GM23338 (cell line): Measurements from ENCODE around the gene FFAR2. TPM values are rescaled to one million over a fixed set of nuclear protein-coding genes. Genes with fewer than 3 reads are reported as not detected.
A peak's percentile ranks its signal among the peaks of the same experiment; 100 is the strongest.
"Not testable (repeated sequence)": the region's sequence is repeated elsewhere in the genome, so short reads cannot be mapped to it uniquely, and the experiment has no call there.

Experiments used
- ATAC-seq: fragments of 200-7000 bp; cut with Tn5 transposase; 3 replicates; pipeline ENCODE4 v1.9.1; 2020
- DNase-seq: peaks from one replicate; pipeline ENCODE4 v3.0.0-alpha.2; 2015; ENCODE audit warnings: low spot score
- H2AFZ ChIP-seq: fragments of 200-600 bp; sonication (generic); 2 replicates; pipeline ENCODE4 v1.8.0; 2016; ENCODE audit warnings: antibody characterized with exemption, mild to moderate bottlenecking, moderate library complexity
- H3F3A ChIP-seq: fragments of 200-600 bp; sonication (generic); replicated peaks from 2 replicates; pipeline ENCODE4 v1.8.0; 2017; ENCODE audit warnings: antibody characterized with exemption, mixed run types, low read depth
- H3K27ac ChIP-seq: fragments of 200-600 bp; sonication (generic); 2 replicates; pipeline ENCODE4 v1.6.1; 2016; ENCODE audit warnings: low read depth
- H3K27me3 ChIP-seq: fragments of 200-600 bp; sonication (generic); 2 replicates; pipeline ENCODE4 v1.8.0; 2016; ENCODE audit warnings: mild to moderate bottlenecking, mixed run types, moderate library complexity; ENCODE audit not compliant: insufficient read depth
- H3K36me3 ChIP-seq: fragments of 200-600 bp; sonication (generic); 2 replicates; pipeline ENCODE4 v1.8.0; 2016; ENCODE audit warnings: mild to moderate bottlenecking; ENCODE audit not compliant: insufficient read depth
- H3K4me1 ChIP-seq: fragments of 200-600 bp; sonication (generic); 2 replicates; pipeline ENCODE4 v1.8.0; 2016; ENCODE audit warnings: mild to moderate bottlenecking, moderate library complexity; ENCODE audit not compliant: insufficient read depth
- H3K4me2 ChIP-seq: fragments of 200-600 bp; sonication (generic); 2 replicates; pipeline ENCODE4 v1.7.1; 2017; ENCODE audit warnings: mixed run types
- H3K4me3 ChIP-seq: fragments of 200-600 bp; sonication (generic); 2 replicates; pipeline ENCODE4 v1.6.1; 2016; ENCODE audit warnings: mixed run types
- H3K79me2 ChIP-seq: fragments of 200-600 bp; sonication (generic); replicated peaks from 2 replicates; pipeline ENCODE4 v1.8.0; 2017; ENCODE audit warnings: mild to moderate bottlenecking; ENCODE audit not compliant: insufficient read depth
- H3K9me2 ChIP-seq: fragments of 200-600 bp; sonication (generic); 2 replicates; pipeline ENCODE4 v1.8.0; 2017; ENCODE audit not compliant: insufficient read depth
- H4K20me1 ChIP-seq: fragments of 200-600 bp; sonication (generic); replicated peaks from 2 replicates; pipeline ENCODE4 v1.8.0; 2017; ENCODE audit warnings: mild to moderate bottlenecking; ENCODE audit not compliant: insufficient read depth
- H3K27ac Mint-ChIP-seq: 2 replicates; pipeline ENCODE4 v1.8.0; 2020; ENCODE audit warnings: inconsistent platforms, mild to moderate bottlenecking, moderate library complexity, mixed read lengths
- H3K27me3 Mint-ChIP-seq: 3 replicates; pipeline ENCODE4 v1.8.0; 2022; ENCODE audit warnings: low read depth, mild to moderate bottlenecking, moderate library complexity, mixed read lengths, inconsistent platforms; ENCODE audit not compliant: insufficient read depth, poor library complexity
- H3K36me3 Mint-ChIP-seq: 3 replicates; pipeline ENCODE4 v1.8.0; 2021; ENCODE audit warnings: low read depth, mild to moderate bottlenecking, inconsistent platforms, moderate library complexity, mixed read lengths
- H3K4me1 Mint-ChIP-seq: 3 replicates; pipeline ENCODE4 v1.8.0; 2020; ENCODE audit warnings: mild to moderate bottlenecking, inconsistent platforms, mixed read lengths
- H3K4me3 Mint-ChIP-seq: 3 replicates; pipeline ENCODE4 v1.8.0; 2021; ENCODE audit warnings: moderate library complexity, mild to moderate bottlenecking, inconsistent platforms, mixed read lengths
- H3K9me3 Mint-ChIP-seq: 3 replicates; pipeline ENCODE4 v1.8.0; 2020; ENCODE audit warnings: moderate library complexity, mild to moderate bottlenecking, inconsistent platforms, mixed read lengths
- CREB1 ChIP-seq: fragments of 250-450 bp; sonication (Bioruptor Pico); IDR thresholded peaks from 2 replicates; pipeline ENCODE4 v1.5.0; 2020; ENCODE audit warnings: low read depth, mild to moderate bottlenecking, moderate library complexity
- JUNB ChIP-seq: IDR thresholded peaks from one replicate; pipeline ENCODE4 v1.6.1; 2016; ENCODE audit warnings: antibody characterized with exemption; ENCODE audit not compliant: unreplicated experiment
- NANOG ChIP-seq: IDR thresholded peaks from 2 replicates; pipeline ENCODE4 v1.6.1; 2016; ENCODE audit warnings: antibody characterized with exemption, borderline replicate concordance
- ZNF331 ChIP-seq: fragments of 250-450 bp; sonication (Bioruptor Pico); IDR thresholded peaks from 2 replicates; pipeline ENCODE4 v1.5.0; 2020; ENCODE audit warnings: low read depth, mild to moderate bottlenecking, moderate library complexity
- polyA plus RNA-seq: library from polyadenylated mRNA; unstranded; fragments of >200 nt; fragmentation: Nextera tagmentation; extraction: Ambion mirVana; gene quantifications from 2 replicates; pipeline ENCODE4 v1.2.1, GENCODE V29; 2016
- total RNA-seq: library from RNA; depleted of rRNA; stranded (reverse); fragments of >200 nt; shearing (Covaris generic); gene quantifications from 2 replicates; pipeline ENCODE4 v1.2.3, GENCODE V29; 2014
- TF ChIP-seq, protein P1 (sequence below): fragments of 250-450 bp; sonication (Bioruptor Pico); IDR thresholded peaks from 2 replicates; pipeline ENCODE4 v1.5.0; 2020; ENCODE audit warnings: mild to moderate bottlenecking, moderate library complexity
- TF ChIP-seq, protein P2 (sequence below), 2 experiments: fragments of 200-600 bp in 1 of 2; sonication (generic) in 1 of 2; conservative IDR thresholded peaks; 2 replicates each; pipeline versions ENCODE4 v1.5.1 to v1.6.1; 2016 to 2017; ENCODE audit warnings: antibody characterized with exemption in 2 of 2, low read depth in 2 of 2, mild to moderate bottlenecking in 2 of 2, moderate library complexity in 1 of 2
- TF ChIP-seq, protein P3 (sequence below): IDR thresholded peaks from one replicate; pipeline ENCODE4 v1.6.1; 2018; ENCODE audit warnings: antibody characterized with exemption; ENCODE audit not compliant: unreplicated experiment

The FFAR2 gene
- total and polyA plus RNA-seq, 2 experiments from 2014 or later = not detected

DNA sequence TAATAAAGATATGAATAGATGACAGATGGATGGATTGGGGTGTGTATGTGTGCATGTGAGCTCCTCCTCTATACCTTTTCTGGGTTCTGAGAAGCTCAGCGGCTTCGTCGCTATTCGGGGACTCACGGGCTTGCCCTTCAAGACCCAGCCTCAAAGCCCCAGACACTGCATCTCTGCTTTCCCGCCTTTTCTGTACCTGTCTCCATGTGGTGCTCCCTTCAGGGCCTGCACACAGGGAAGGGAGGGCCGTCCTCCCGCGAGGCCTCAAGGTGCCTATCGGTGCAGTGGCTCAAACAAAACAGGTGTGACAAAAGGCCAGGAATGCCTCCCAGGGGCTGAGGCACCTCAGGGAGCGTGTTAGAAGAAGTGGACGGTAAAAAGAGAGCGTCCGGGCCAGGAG is 26.0 kb downstream of the FFAR2 start (continued):
- TF ChIP-seq, protein P1, sequence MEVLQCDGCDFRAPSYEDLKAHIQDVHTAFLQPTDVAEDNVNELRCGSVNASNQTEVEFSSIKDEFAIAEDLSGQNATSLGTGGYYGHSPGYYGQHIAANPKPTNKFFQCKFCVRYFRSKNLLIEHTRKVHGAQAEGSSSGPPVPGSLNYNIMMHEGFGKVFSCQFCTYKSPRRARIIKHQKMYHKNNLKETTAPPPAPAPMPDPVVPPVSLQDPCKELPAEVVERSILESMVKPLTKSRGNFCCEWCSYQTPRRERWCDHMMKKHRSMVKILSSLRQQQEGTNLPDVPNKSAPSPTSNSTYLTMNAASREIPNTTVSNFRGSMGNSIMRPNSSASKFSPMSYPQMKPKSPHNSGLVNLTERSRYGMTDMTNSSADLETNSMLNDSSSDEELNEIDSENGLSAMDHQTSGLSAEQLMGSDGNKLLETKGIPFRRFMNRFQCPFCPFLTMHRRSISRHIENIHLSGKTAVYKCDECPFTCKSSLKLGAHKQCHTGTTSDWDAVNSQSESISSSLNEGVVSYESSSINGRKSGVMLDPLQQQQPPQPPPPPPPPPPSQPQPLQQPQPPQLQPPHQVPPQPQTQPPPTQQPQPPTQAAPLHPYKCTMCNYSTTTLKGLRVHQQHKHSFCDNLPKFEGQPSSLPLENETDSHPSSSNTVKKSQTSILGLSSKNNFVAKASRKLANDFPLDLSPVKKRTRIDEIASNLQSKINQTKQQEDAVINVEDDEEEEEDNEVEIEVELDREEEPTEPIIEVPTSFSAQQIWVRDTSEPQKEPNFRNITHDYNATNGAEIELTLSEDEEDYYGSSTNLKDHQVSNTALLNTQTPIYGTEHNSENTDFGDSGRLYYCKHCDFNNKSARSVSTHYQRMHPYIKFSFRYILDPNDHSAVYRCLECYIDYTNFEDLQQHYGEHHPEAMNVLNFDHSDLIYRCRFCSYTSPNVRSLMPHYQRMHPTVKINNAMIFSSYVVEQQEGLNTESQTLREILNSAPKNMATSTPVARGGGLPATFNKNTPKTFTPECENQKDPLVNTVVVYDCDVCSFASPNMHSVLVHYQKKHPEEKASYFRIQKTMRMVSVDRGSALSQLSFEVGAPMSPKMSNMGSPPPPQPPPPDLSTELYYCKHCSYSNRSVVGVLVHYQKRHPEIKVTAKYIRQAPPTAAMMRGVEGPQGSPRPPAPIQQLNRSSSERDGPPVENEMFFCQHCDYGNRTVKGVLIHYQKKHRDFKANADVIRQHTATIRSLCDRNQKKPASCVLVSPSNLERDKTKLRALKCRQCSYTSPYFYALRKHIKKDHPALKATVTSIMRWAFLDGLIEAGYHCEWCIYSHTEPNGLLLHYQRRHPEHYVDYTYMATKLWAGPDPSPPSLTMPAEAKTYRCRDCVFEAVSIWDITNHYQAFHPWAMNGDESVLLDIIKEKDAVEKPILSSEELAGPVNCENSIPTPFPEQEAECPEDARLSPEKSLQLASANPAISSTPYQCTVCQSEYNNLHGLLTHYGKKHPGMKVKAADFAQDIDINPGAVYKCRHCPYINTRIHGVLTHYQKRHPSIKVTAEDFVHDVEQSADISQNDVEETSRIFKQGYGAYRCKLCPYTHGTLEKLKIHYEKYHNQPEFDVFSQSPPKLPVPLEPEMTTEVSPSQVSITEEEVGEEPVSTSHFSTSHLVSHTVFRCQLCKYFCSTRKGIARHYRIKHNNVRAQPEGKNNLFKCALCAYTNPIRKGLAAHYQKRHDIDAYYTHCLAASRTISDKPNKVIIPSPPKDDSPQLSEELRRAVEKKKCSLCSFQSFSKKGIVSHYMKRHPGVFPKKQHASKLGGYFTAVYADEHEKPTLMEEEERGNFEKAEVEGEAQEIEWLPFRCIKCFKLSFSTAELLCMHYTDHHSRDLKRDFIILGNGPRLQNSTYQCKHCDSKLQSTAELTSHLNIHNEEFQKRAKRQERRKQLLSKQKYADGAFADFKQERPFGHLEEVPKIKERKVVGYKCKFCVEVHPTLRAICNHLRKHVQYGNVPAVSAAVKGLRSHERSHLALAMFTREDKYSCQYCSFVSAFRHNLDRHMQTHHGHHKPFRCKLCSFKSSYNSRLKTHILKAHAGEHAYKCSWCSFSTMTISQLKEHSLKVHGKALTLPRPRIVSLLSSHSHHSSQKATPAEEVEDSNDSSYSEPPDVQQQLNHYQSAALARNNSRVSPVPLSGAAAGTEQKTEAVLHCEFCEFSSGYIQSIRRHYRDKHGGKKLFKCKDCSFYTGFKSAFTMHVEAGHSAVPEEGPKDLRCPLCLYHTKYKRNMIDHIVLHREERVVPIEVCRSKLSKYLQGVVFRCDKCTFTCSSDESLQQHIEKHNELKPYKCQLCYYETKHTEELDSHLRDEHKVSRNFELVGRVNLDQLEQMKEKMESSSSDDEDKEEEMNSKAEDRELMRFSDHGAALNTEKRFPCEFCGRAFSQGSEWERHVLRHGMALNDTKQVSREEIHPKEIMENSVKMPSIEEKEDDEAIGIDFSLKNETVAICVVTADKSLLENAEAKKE (CRISPR knock-in tag) = no peak
- TF ChIP-seq CREB1 (CRISPR knock-in tag) = no peak
- TF ChIP-seq ZNF331 = no peak
- no peak for TF ChIP-seq NANOG

DNA sequence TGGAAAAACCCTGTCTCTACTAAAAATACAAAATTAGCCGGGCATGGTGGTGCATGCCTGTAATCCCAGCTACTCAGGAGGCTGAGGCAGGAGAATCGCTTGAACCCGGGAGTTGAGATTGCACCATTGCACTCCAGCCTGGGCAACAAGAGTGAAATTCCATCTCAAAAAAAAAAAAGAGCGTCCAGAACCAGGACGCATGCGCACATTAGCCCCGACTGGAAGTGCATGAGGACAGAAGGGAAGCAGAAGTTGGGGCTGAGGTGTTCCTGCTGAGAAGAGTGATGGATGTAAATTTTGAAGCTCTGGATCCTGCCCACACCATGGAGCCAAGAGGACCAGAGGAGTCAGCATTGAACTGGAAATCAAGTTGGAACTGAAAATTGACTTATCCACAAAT is 26.5 kb downstream of the FFAR2 start:
- not testable (repeated sequence) for H3K4me3 Mint-ChIP-seq

DNA sequence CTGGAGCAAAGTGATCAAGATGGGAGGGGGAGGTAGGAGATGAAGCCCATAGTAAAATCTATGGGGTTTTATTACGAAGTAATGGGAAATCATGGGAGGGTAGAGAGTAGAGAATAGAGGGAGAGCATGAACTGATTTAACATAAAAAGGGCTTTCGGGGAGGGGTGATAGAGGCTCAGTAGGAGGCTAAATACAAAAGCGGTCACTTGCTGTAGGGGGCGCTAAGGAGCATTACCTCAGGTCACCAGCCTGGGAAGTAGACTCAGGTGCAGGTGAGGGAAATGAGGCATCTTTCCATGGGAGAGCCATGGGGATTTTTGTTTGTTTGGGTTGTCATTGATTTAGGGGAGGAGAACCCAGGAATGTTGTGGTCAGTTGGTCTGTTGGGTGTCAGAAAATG is 28.1 kb downstream of the FFAR2 start:
- Histone ChIP-seq H3K79me2 (no peaks in the 10 kb centered on the region), H3F3A (no peaks in the 10 kb centered on the region), H2AFZ (no peak overlapping the region), H3K36me3 (no peaks in the 10 kb centered on the region), H3K9me2 (no peaks in the 10 kb centered on the region), H3K27ac (no peak overlapping the region), H4K20me1 (no peaks in the 10 kb centered on the region), H3K27me3 (no peaks in the 10 kb centered on the region), H3K4me1 (peaks cover 2% of the 10 kb centered on the region; the same call in 1 of the 2 replicates), H3K4me3 (no peak overlapping the region), H3K4me2 (no peak overlapping the region)
- H3K4me3 Mint-ChIP-seq = no peak overlapping the region
- H3K27ac Mint-ChIP-seq = no peak overlapping the region
- H3K36me3 Mint-ChIP-seq = no peaks in the 10 kb centered on the region
- TF ChIP-seq, protein P2, sequence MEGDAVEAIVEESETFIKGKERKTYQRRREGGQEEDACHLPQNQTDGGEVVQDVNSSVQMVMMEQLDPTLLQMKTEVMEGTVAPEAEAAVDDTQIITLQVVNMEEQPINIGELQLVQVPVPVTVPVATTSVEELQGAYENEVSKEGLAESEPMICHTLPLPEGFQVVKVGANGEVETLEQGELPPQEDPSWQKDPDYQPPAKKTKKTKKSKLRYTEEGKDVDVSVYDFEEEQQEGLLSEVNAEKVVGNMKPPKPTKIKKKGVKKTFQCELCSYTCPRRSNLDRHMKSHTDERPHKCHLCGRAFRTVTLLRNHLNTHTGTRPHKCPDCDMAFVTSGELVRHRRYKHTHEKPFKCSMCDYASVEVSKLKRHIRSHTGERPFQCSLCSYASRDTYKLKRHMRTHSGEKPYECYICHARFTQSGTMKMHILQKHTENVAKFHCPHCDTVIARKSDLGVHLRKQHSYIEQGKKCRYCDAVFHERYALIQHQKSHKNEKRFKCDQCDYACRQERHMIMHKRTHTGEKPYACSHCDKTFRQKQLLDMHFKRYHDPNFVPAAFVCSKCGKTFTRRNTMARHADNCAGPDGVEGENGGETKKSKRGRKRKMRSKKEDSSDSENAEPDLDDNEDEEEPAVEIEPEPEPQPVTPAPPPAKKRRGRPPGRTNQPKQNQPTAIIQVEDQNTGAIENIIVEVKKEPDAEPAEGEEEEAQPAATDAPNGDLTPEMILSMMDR (conservative IDR thresholded peaks at IDR 0.05; ENCODE audit: low read depth in 2 of 2) = peak; percentile 78 to 87
- TF ChIP-seq, protein P3, sequence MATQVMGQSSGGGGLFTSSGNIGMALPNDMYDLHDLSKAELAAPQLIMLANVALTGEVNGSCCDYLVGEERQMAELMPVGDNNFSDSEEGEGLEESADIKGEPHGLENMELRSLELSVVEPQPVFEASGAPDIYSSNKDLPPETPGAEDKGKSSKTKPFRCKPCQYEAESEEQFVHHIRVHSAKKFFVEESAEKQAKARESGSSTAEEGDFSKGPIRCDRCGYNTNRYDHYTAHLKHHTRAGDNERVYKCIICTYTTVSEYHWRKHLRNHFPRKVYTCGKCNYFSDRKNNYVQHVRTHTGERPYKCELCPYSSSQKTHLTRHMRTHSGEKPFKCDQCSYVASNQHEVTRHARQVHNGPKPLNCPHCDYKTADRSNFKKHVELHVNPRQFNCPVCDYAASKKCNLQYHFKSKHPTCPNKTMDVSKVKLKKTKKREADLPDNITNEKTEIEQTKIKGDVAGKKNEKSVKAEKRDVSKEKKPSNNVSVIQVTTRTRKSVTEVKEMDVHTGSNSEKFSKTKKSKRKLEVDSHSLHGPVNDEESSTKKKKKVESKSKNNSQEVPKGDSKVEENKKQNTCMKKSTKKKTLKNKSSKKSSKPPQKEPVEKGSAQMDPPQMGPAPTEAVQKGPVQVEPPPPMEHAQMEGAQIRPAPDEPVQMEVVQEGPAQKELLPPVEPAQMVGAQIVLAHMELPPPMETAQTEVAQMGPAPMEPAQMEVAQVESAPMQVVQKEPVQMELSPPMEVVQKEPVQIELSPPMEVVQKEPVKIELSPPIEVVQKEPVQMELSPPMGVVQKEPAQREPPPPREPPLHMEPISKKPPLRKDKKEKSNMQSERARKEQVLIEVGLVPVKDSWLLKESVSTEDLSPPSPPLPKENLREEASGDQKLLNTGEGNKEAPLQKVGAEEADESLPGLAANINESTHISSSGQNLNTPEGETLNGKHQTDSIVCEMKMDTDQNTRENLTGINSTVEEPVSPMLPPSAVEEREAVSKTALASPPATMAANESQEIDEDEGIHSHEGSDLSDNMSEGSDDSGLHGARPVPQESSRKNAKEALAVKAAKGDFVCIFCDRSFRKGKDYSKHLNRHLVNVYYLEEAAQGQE = no peak
- no peak for TF ChIP-seq JUNB
- H3K27me3 Mint-ChIP-seq = peaks cover 21% of the 10 kb centered on the region
- H3K9me3 Mint-ChIP-seq = no peaks in the 10 kb centered on the region; the same call in 2 of the 3 replicates
- ATAC-seq (peak; percentile 89), DNase-seq (peak; percentile 90)
- peaks cover 4% of the 10 kb centered on the region; the same call in 2 of the 3 replicates for H3K4me1 Mint-ChIP-seq

More for the DNA sequence above, 26.5 kb downstream of the FFAR2 start:
- H3K36me3 ChIP-seq, H3K4me1 ChIP-seq, H3F3A ChIP-seq, H2AFZ ChIP-seq, H3K36me3 Mint-ChIP-seq, H3K4me1 Mint-ChIP-seq, H3K27me3 ChIP-seq, H3K4me2 ChIP-seq, H3K9me2 ChIP-seq, H3K27ac Mint-ChIP-seq, H3K9me3 Mint-ChIP-seq, H3K79me2 ChIP-seq, H3K4me3 ChIP-seq, DNase-seq, H4K20me1 ChIP-seq, ATAC-seq, H3K27ac ChIP-seq: not testable (repeated sequence)
- peaks cover 23% of the 10 kb centered on the region for H3K27me3 Mint-ChIP-seq
